Neural cell (in vitro differentiated cells): ENCODE data around the gene RSPO4. TPM values are rescaled to one million over a fixed set of nuclear protein-coding genes. Genes with fewer than 3 reads are reported as not detected.

Experiments used
- H2AFZ ChIP-seq: fragments of 200-600, 300-800 bp; sonication (generic), shearing (Covaris generic); 2 replicates; pipeline ENCODE4 v1.6.0; 2014; ENCODE audit warnings: low read depth, mild to moderate bottlenecking, antibody characterized with exemption, low read length, moderate library complexity
- H3F3A ChIP-seq: fragments of 200-600 bp; shearing (Covaris generic); 2 replicates; pipeline ENCODE4 v1.6.1; 2016; ENCODE audit warnings: mild to moderate bottlenecking, moderate library complexity, mixed read lengths, antibody characterized with exemption, low read length; ENCODE audit not compliant: insufficient read depth, poor library complexity, severe bottlenecking
- H3K27ac ChIP-seq: fragments of 200-600, 300-800 bp; sonication (generic), shearing (Covaris generic); 2 replicates; pipeline ENCODE4 v1.5.1; 2014; ENCODE audit warnings: mild to moderate bottlenecking, low read length, moderate library complexity
- H3K27me3 ChIP-seq: fragments of 300-800, 200-600 bp; sonication (generic), shearing (Covaris generic); 2 replicates; pipeline ENCODE4 v1.6.0; 2014; ENCODE audit warnings: mild to moderate bottlenecking, low read depth, low read length, moderate library complexity; ENCODE audit not compliant: insufficient read depth
- H3K36me3 ChIP-seq: fragments of 300-800, 200-600 bp; sonication (generic), shearing (Covaris generic); 2 replicates; pipeline ENCODE4 v1.5.1; 2014; ENCODE audit warnings: mild to moderate bottlenecking, antibody characterized with exemption, low read length, moderate library complexity; ENCODE audit not compliant: insufficient read depth
- H3K4me2 ChIP-seq: fragments of 300-800, 200-600 bp; sonication (generic), shearing (Covaris generic); 2 replicates; pipeline ENCODE4 v1.6.0; 2014; ENCODE audit warnings: mild to moderate bottlenecking, low read length
- H3K4me3 ChIP-seq: fragments of 300-800, 200-600 bp; sonication (generic), shearing (Covaris generic); 2 replicates; pipeline ENCODE4 v1.5.1; 2014; ENCODE audit warnings: mild to moderate bottlenecking, low read length, moderate library complexity
- H3K79me2 ChIP-seq: fragments of 200-600 bp; shearing (Covaris generic); replicated peaks from 2 replicates; pipeline ENCODE4 v1.6.0; 2014; ENCODE audit warnings: mild to moderate bottlenecking, low read length, moderate library complexity; ENCODE audit not compliant: insufficient read depth
- H3K9ac ChIP-seq: fragments of 300-800, 200-600 bp; sonication (generic), shearing (Covaris generic); 2 replicates; pipeline ENCODE4 v1.6.1; 2016; ENCODE audit warnings: mild to moderate bottlenecking, low read length, mixed read lengths
- H3K9me2 ChIP-seq: fragments of 200-600 bp; shearing (Covaris generic); 2 replicates; pipeline ENCODE4 v1.6.1; 2016; ENCODE audit warnings: mild to moderate bottlenecking, low read length, mixed read lengths; ENCODE audit not compliant: insufficient read depth
- H3K9me3 ChIP-seq: fragments of 200-600, 300-800 bp; sonication (generic), shearing (Covaris generic); 2 replicates; pipeline ENCODE4 v1.6.1; 2016; ENCODE audit warnings: mild to moderate bottlenecking, mixed run types, low read length, moderate library complexity, mixed read lengths
- H4K20me1 ChIP-seq: fragments of 200-600 bp; shearing (Covaris generic); 2 replicates; pipeline ENCODE4 v1.6.1; 2016; ENCODE audit warnings: mild to moderate bottlenecking, mixed run types; ENCODE audit not compliant: insufficient read depth
- CTCF ChIP-seq: fragments of 450-650 bp; IDR thresholded peaks from 2 replicates; pipeline ENCODE4 v1.5.1; 2014; ENCODE audit warnings: antibody characterized with exemption, mild to moderate bottlenecking, moderate library complexity; ENCODE audit not compliant: poor library complexity, severe bottlenecking
- EP300 ChIP-seq: fragments of 450-650 bp; conservative IDR thresholded peaks from 2 replicates; pipeline ENCODE4 v1.6.1; 2014; ENCODE audit warnings: antibody characterized with exemption, mild to moderate bottlenecking, moderate library complexity; ENCODE audit not compliant: poor library complexity, severe bottlenecking
- EZH2 ChIP-seq: fragments of 200-600, 300-800 bp; shearing (Covaris generic), sonication (generic); IDR thresholded peaks from 2 replicates; pipeline ENCODE4 v1.6.1; 2014; ENCODE audit warnings: antibody characterized with exemption, low read length, borderline replicate concordance, mild to moderate bottlenecking; ENCODE audit not compliant: insufficient read depth, poor library complexity, severe bottlenecking
- MXI1 ChIP-seq: fragments of 450-650 bp; conservative IDR thresholded peaks from 2 replicates; pipeline ENCODE4 v1.6.1; 2014; ENCODE audit warnings: antibody characterized with exemption, mild to moderate bottlenecking; ENCODE audit not compliant: poor library complexity, severe bottlenecking
- POLR2AphosphoS5 ChIP-seq: IDR thresholded peaks from 2 replicates; pipeline ENCODE4 v1.6.1; 2012
- RAD21 ChIP-seq: fragments of 450-650 bp; conservative IDR thresholded peaks from 2 replicates; pipeline ENCODE4 v1.6.1; 2014; ENCODE audit warnings: antibody characterized with exemption, mild to moderate bottlenecking, moderate library complexity
- REST ChIP-seq: IDR thresholded peaks from 2 replicates; pipeline ENCODE4 v1.6.1; 2012; ENCODE audit warnings: borderline replicate concordance
- SMC3 ChIP-seq: fragments of 450-650 bp; conservative IDR thresholded peaks from 2 replicates; pipeline ENCODE4 v1.6.1; 2014; ENCODE audit warnings: antibody characterized with exemption, mild to moderate bottlenecking, moderate library complexity; ENCODE audit not compliant: poor library complexity
- TAF1 ChIP-seq: IDR thresholded peaks from 2 replicates; pipeline ENCODE4 v1.6.1; 2012; ENCODE audit warnings: low read depth
- polyA plus RNA-seq: library from polyadenylated mRNA; depleted of rRNA; stranded (reverse); fragments of >200 nt; gene quantifications from 2 replicates; pipeline ENCODE4 v1.2.3, GENCODE V29; 2014

RSPO4 gene
- polyA plus RNA-seq, 1 donor from 2014 or later = 0.19 TPM

- no peaks in the 10 kb centered on the region for H4K20me1 ChIP-seq
- H3K9me2 ChIP-seq = no peaks in the 10 kb centered on the region
- no peaks in the 10 kb centered on the region for H3K36me3 ChIP-seq
- H3K4me3 ChIP-seq = no peak overlapping the region
- no peaks in the 10 kb centered on the region for H3F3A ChIP-seq
- H2AFZ ChIP-seq = no peak overlapping the region
- no peak overlapping the region for H3K4me2 ChIP-seq
- H3K9ac ChIP-seq = no peak overlapping the region
- no peak overlapping the region for H3K27ac ChIP-seq
- TF ChIP-seq SMC3 (no peak), RAD21 (no peak), TAF1 (no peak), REST (no peak), MXI1 (no peak), EP300 (no peak), EZH2 (no peak), CTCF (no peak), POLR2AphosphoS5 (no peak)
- no peaks in the 10 kb centered on the region for H3K9me3 ChIP-seq
- no peaks in the 10 kb centered on the region for H3K27me3 ChIP-seq
- H3K79me2 ChIP-seq = no peaks in the 10 kb centered on the region
Observed at GRCh38 chr20:914727-915498, 87.2 kb downstream of the RSPO4 start.

- Histone ChIP-seq H4K20me1 (no peaks in the 10 kb centered on the region), H3K9ac (no peak overlapping the region), H3K9me2 (no peaks in the 10 kb centered on the region), H3F3A (no peaks in the 10 kb centered on the region), H3K79me2 (no peaks in the 10 kb centered on the region), H2AFZ (no peak overlapping the region), H3K4me3 (no peak overlapping the region), H3K36me3 (no peaks in the 10 kb centered on the region), H3K27me3 (no peaks in the 10 kb centered on the region), H3K27ac (no peak overlapping the region), H3K9me3 (no peaks in the 10 kb centered on the region), H3K4me2 (no peak overlapping the region)
- TF ChIP-seq EZH2 (no peak), MXI1 (no peak), REST (no peak), SMC3 (no peak), RAD21 (no peak), CTCF (no peak), POLR2AphosphoS5 (no peak), EP300 (no peak), TAF1 (no peak)
Observed at GRCh38 chr20:913306-913849, 88.7 kb downstream of the RSPO4 start.
